K562 (cell line): ENCODE data around the gene NAA11. TPM values are rescaled to one million over a fixed set of nuclear protein-coding genes. Genes with fewer than 3 reads are reported as not detected.

Experiments
- ATAC-seq: fragments of 200-7000 bp; cut with Tn5 transposase; 3 replicates; pipeline ENCODE4 v1.9.1; 2020; ENCODE audit warnings: moderate library complexity
- BruUV-seq: library from RNA; stranded (reverse); fragments of 400-500 nt; replicated peaks from 2 replicates; lab custom pipeline; 2021; lab: Mats Ljungman, UMichigan
- CTCF ChIA-PET: fragments of 300-600 bp; formaldehyde crosslinking; extraction: SDS; loops from one replicate; lab custom pipeline; 2021; ENCODE audit warnings: low intra/inter-chr PET ratio; lab: Yijun Ruan, JAX
- POLR2A ChIA-PET: fragments of 300-600, 350-650 bp; sonication (Branson Sonifier 250); formaldehyde crosslinking; extraction: SDS; loops from one replicate; lab custom pipeline; 2021; ENCODE audit warnings: antibody characterized with exemption, inconsistent platforms; lab: Yijun Ruan, JAX
- DNase-seq, 4 experiments: peaks; one replicate each; pipeline versions ENCODE4 v3.0.0 to v3.0.0-alpha.2; 2011 to 2018; ENCODE audit warnings: low spot score in 3 of 4, mixed read lengths in 3 of 4; ENCODE audit errors: extremely low read depth in 1 of 4
- FAIRE-seq: peaks from 2 replicates; lab custom pipeline; 2011; peaks lifted over from hg19 to GRCh38; lab: Jason Lieb, UNC
- H2AFZ ChIP-seq: 2 replicates; pipeline ENCODE4 v1.6.0; 2011; ENCODE audit warnings: low read depth, low read length, control low read depth, inconsistent platforms
- H3K27ac ChIP-seq: fragments of 200-600 bp; 3 replicates; pipeline ENCODE4 v1.8.0; 2011; ENCODE audit warnings: low read depth, mild to moderate bottlenecking, control low read depth, inconsistent platforms, low read length, moderate library complexity, mixed read lengths; ENCODE audit errors: extremely low read depth
- H3K27me3 ChIP-seq, 2 experiments: fragments of 300-600 bp in 1 of 2; 2 replicates in 1 of 2; 3 replicates in 1 of 2; pipeline versions ENCODE4 v1.6.0 to v1.8.0; 2011; ENCODE audit warnings: inconsistent platforms in 2 of 2, low read length in 2 of 2, mild to moderate bottlenecking in 1 of 2, mixed read lengths in 1 of 2, moderate library complexity in 1 of 2; ENCODE audit not compliant: control insufficient read depth in 2 of 2, insufficient read depth in 2 of 2
- H3K36me3 ChIP-seq: fragments of 300-600 bp; 3 replicates; pipeline ENCODE4 v1.8.0; 2011; ENCODE audit warnings: mild to moderate bottlenecking, low read length, inconsistent platforms; ENCODE audit not compliant: control insufficient read depth, insufficient read depth
- H3K4me1 ChIP-seq, 2 experiments: fragments of 200-600 bp in 1 of 2; replicated peaks in 1 of 2; 2 replicates in 1 of 2; 3 replicates in 1 of 2; pipeline versions ENCODE4 v1.5.1 to v1.8.0; 2011; ENCODE audit warnings: inconsistent platforms in 2 of 2, low read length in 2 of 2, mild to moderate bottlenecking in 1 of 2, mixed read lengths in 1 of 2, moderate library complexity in 1 of 2; ENCODE audit not compliant: control insufficient read depth in 2 of 2, insufficient read depth in 2 of 2
- H3K4me2 ChIP-seq: 2 replicates; pipeline ENCODE4 v1.6.1; 2011; ENCODE audit warnings: low read length, control low read depth, inconsistent platforms, mixed read lengths; ENCODE audit not compliant: insufficient read depth
- H3K4me3 ChIP-seq: fragments of 200-600 bp; sonication (generic), shearing (Covaris generic); 2 replicates; pipeline ENCODE4 v1.5.1; 2016; ENCODE audit warnings: control low read depth, inconsistent platforms
- H3K79me2 ChIP-seq: fragments of 200-600 bp; 3 replicates; pipeline ENCODE4 v1.8.0; 2011; ENCODE audit warnings: low read length, inconsistent platforms; ENCODE audit not compliant: control insufficient read depth, insufficient read depth
- H3K9ac ChIP-seq, 2 experiments: 2 replicates each; pipeline versions ENCODE4 v1.6.0 to v1.6.1; 2011; ENCODE audit warnings: low read depth in 2 of 2, low read length in 2 of 2, control low read depth in 1 of 2, inconsistent platforms in 1 of 2, mild to moderate bottlenecking in 1 of 2, mixed read lengths in 1 of 2; ENCODE audit not compliant: insufficient read depth in 1 of 2
- H3K9me1 ChIP-seq: one replicate; pipeline ENCODE4 v1.6.0; 2011; ENCODE audit warnings: inconsistent platforms, mild to moderate bottlenecking, low read length, moderate library complexity; ENCODE audit not compliant: control insufficient read depth, insufficient read depth
- H3K9me3 ChIP-seq: replicated peaks from 2 replicates; pipeline ENCODE4 v1.5.1; 2011; ENCODE audit warnings: low read depth, low read length, inconsistent platforms; ENCODE audit not compliant: control insufficient read depth, insufficient read depth
- H4K20me1 ChIP-seq: replicated peaks from 2 replicates; pipeline ENCODE4 v1.6.1; 2011; ENCODE audit warnings: low read length, inconsistent platforms, mixed read lengths; ENCODE audit not compliant: control insufficient read depth, insufficient read depth
- DIDO1 ChIP-seq: fragments of 450-650 bp; IDR thresholded peaks from 2 replicates; pipeline ENCODE4 v1.6.1; 2016; ENCODE audit warnings: low read depth, missing biosample characterization, missing genetic modification characterization
- GATA2 ChIP-seq: sonication (generic); formaldehyde crosslinking; IDR thresholded peaks from 2 replicates; pipeline ENCODE4 v1.4.0; 2020; ENCODE audit warnings: mild to moderate bottlenecking, missing genetic modification reagents
- IRF9 ChIP-seq: fragments of 450-650 bp; IDR thresholded peaks from 2 replicates; pipeline ENCODE4 v1.6.1; 2016; ENCODE audit warnings: missing biosample characterization, missing genetic modification characterization
- MCM2 ChIP-seq: fragments of 450-650 bp; IDR thresholded peaks from 2 replicates; pipeline ENCODE4 v1.6.1; 2017; ENCODE audit warnings: low read depth, mild to moderate bottlenecking
- MXD1 ChIP-seq: fragments of 250-450 bp; sonication (Bioruptor Pico); IDR thresholded peaks from 2 replicates; pipeline ENCODE4 v1.8.0; 2021; ENCODE audit warnings: borderline replicate concordance, mild to moderate bottlenecking, moderate library complexity; ENCODE audit not compliant: poor library complexity, severe bottlenecking
- SAFB ChIP-seq: fragments of 200-400 bp; formaldehyde crosslinking; IDR thresholded peaks from 2 replicates; pipeline ENCODE4 v1.6.1; 2017; ENCODE audit warnings: low read depth, low read length, borderline replicate concordance
- SRF ChIP-seq, 2 experiments: fragments of 250-450, 450-650 bp in 1 of 2; sonication (Bioruptor Pico) in 1 of 2; sonication (generic) in 1 of 2; formaldehyde crosslinking; IDR thresholded peaks; 2 replicates each; pipeline versions ENCODE4 v1.5.0 to v1.5.1; 2020 to 2022; ENCODE audit warnings: mild to moderate bottlenecking in 1 of 2, missing genetic modification reagents in 1 of 2
- TCF15 ChIP-seq: fragments of 250-450 bp; sonication (Bioruptor Pico); IDR thresholded peaks from 2 replicates; pipeline ENCODE4 v1.8.0; 2022; ENCODE audit warnings: moderate library complexity, mild to moderate bottlenecking, inconsistent platforms
- ZKSCAN8 ChIP-seq: fragments of 200-800 bp; sonication (Bioruptor generic); IDR thresholded peaks from 2 replicates; pipeline ENCODE4 v1.6.1; 2016; ENCODE audit warnings: missing genetic modification characterization, missing compliant biosample characterization
- ZNF3 ChIP-seq: fragments of 250-450 bp; sonication (Bioruptor Pico); IDR thresholded peaks from 2 replicates; pipeline ENCODE4 v1.5.0; 2021; ENCODE audit warnings: mild to moderate bottlenecking, moderate library complexity
- WGBS: fragments of 100-300 bp; shearing (Covaris generic); methylation state at CpG from one replicate; pipeline ENCODE4 v1.1.6; 2016; ENCODE audit warnings: low coverage, mixed read lengths; ENCODE audit not compliant: insufficient coverage; ENCODE audit errors: missing lambda C conversion rate; 5-methylcytosine and 5-hydroxymethylcytosine counted together
- in situ Hi-C: fragments of 300-500 bp; cut with MboI; formaldehyde crosslinking; loops from 4 replicates; pipeline ENCODE4 v1.15.0; 2018; ENCODE audit warnings: inconsistent platforms, mixed read lengths
- intact Hi-C: fragments of 100-400 bp; cut with micrococcal nuclease; formaldehyde crosslinking; loops from 2 replicates; pipeline ENCODE4 v1.14.2; 2022
- polyA plus RNA-seq, 8 experiments: library from polyadenylated mRNA; depleted of rRNA in 4 of 8; stranded (reverse) in 5 of 8; unstranded in 3 of 8; fragments of >200 nt; fragmentation: Nextera tagmentation in 2 of 8; fragmentation: Illumina TruSeq in 1 of 8; extraction: Ambion mirVana in 2 of 8; extraction: Trizol in 1 of 8; gene quantifications; 2 replicates each; pipeline versions ENCODE4 v1.2.1 to v1.2.3, GENCODE V29; 2011 to 2014; ENCODE audit warnings: inconsistent platforms in 1 of 8, missing spikeins in 1 of 8
- total RNA-seq, 7 experiments: library from RNA; depleted of rRNA in 6 of 7; stranded (reverse); fragments of >200 nt in 6 of 7; fragmentation: Illumina TruSeq in 2 of 7; extraction: Trizol in 2 of 7; gene quantifications; 2 replicates each; pipeline versions ENCODE4 v1.2.1 to v1.2.3, GENCODE V29; 2011 to 2021; ENCODE audit warnings: low replicate concordance in 1 of 7

NAA11 gene
- total and polyA plus RNA-seq, 9 of the 15 experiments (the other 6 are each of a cell fraction or from before 2014, with no cell fraction given), result 17.1 to 34.6 (median 23.1) TPM

GRCh38 chr4:79315891-79316290 lies 10.0 kb downstream of the NAA11 start:
- no peaks in the 10 kb centered on the region for H4K20me1 ChIP-seq
- H3K27ac ChIP-seq, result no peak overlapping the region
- POLR2A ChIA-PET, result no interaction called here
- no peak for FAIRE-seq
- peaks cover 0 to 5% of the 10 kb centered on the region in 2 experiments; a peak in 2 of 5 replicates for H3K4me1 ChIP-seq
- TF ChIP-seq DIDO1 (tag), result no peak
- TF ChIP-seq ZNF3 (CRISPR knock-in tag), result no peak
- TF ChIP-seq TCF15 (CRISPR knock-in tag), result no peak
- no peak for TF ChIP-seq SAFB
- no peak for TF ChIP-seq SRF (CRISPR knock-in tag; IDR thresholded peaks at IDR 0.05)
- no peak for TF ChIP-seq MCM2
- TF ChIP-seq MXD1 (CRISPR knock-in tag), result no peak
- no peak for TF ChIP-seq GATA2
- no peak for TF ChIP-seq IRF9 (tag)
- TF ChIP-seq ZKSCAN8 (CRISPR knock-in tag), result no peak
- H2AFZ ChIP-seq, result no peak overlapping the region
- no peak overlapping the region for H3K4me3 ChIP-seq
- H3K9me3 ChIP-seq, result no peaks in the 10 kb centered on the region
- in situ Hi-C loops (no loop called here), intact Hi-C loops (loop anchor here (2.0 to 5.0 kb wide), 3 partner anchors 104 to 364 kb away; no protein-coding TSS in a partner anchor)
- CTCF ChIA-PET, result no interaction called here
- H3K9ac ChIP-seq, result no peak overlapping the region
- ATAC-seq, result no peak
- no peak for DNase-seq
- BruUV-seq, result no TSS peak
- H3K79me2 ChIP-seq, result peaks cover 44% of the 10 kb centered on the region
- H3K9me1 ChIP-seq, result no peaks in the 10 kb centered on the region
- H3K36me3 ChIP-seq, result peaks cover 21% of the 10 kb centered on the region; the same call in 1 of the 3 replicates
- no peak overlapping the region for H3K4me2 ChIP-seq
- H3K27me3 ChIP-seq, result no peaks in the 10 kb centered on the region
- WGBS, result 84% methylated on average over 2 of the region's 2 CpGs
